Vagina (tissue), 2 donors: ENCODE data around the gene ZNF79.

Experiments
- POLR2A ChIP-seq, 2 donors: fragments of 450-650 bp; IDR thresholded peaks; one replicate each; pipeline ENCODE4 v1.6.1; 2017; ENCODE audit warnings: antibody characterized with exemption in 2 of 2, mild to moderate bottlenecking in 2 of 2, moderate library complexity in 2 of 2
- TF ChIP-seq, protein P1 (sequence below), 3 experiments: fragments of 450-650 bp in 2 of 3; fragments of 200-600 bp in 1 of 3; sonication (generic) in 1 of 3; IDR thresholded peaks; one replicate each; pipeline ENCODE4 v1.5.1; 2017 to 2019; ENCODE audit warnings: antibody characterized with exemption in 3 of 3, mild to moderate bottlenecking in 2 of 3, moderate library complexity in 2 of 3

- TF ChIP-seq, protein P1, sequence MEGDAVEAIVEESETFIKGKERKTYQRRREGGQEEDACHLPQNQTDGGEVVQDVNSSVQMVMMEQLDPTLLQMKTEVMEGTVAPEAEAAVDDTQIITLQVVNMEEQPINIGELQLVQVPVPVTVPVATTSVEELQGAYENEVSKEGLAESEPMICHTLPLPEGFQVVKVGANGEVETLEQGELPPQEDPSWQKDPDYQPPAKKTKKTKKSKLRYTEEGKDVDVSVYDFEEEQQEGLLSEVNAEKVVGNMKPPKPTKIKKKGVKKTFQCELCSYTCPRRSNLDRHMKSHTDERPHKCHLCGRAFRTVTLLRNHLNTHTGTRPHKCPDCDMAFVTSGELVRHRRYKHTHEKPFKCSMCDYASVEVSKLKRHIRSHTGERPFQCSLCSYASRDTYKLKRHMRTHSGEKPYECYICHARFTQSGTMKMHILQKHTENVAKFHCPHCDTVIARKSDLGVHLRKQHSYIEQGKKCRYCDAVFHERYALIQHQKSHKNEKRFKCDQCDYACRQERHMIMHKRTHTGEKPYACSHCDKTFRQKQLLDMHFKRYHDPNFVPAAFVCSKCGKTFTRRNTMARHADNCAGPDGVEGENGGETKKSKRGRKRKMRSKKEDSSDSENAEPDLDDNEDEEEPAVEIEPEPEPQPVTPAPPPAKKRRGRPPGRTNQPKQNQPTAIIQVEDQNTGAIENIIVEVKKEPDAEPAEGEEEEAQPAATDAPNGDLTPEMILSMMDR (IDR thresholded peaks at IDR 0.05) = no peak
- no peak for TF ChIP-seq POLR2A (IDR thresholded peaks at IDR 0.05)
Observed at GRCh38 chr9:127418037-127418471, 6.1 kb upstream of the ZNF79 start.
